Erythroblast (primary cell): Measurements from ENCODE around the gene RAB11FIP3.

Experiments
- GATA1 ChIP-seq: IDR thresholded peaks from 2 replicates; pipeline ENCODE4 v1.6.1; 2011; ENCODE audit warnings: low read depth, mild to moderate bottlenecking, control low read depth, low read length, moderate library complexity
- POLR2A ChIP-seq: IDR thresholded peaks from 2 replicates; pipeline ENCODE4 v1.6.1; 2011; ENCODE audit warnings: mild to moderate bottlenecking, low read length

GRCh38 chr16:531494-532125 is 106.2 kb downstream of the RAB11FIP3 start:
- no peak for TF ChIP-seq POLR2A
- TF ChIP-seq GATA1: no peak
